HFF-Myc (cell line): ENCODE results near the gene ARFGAP3.

Experiments used
- DNase-seq: peaks from one replicate; pipeline ENCODE4 v3.0.0-alpha.2; 2011; ENCODE audit warnings: low read depth; ENCODE audit errors: extremely low read depth
- H3K4me3 ChIP-seq: replicated peaks from 2 replicates; pipeline ENCODE4 v1.5.1; 2011; ENCODE audit warnings: low read depth, mild to moderate bottlenecking, control low read depth, low read length
- TF ChIP-seq, protein P1 (sequence below): IDR thresholded peaks from 2 replicates; pipeline ENCODE4 v1.5.1; 2012; ENCODE audit warnings: mild to moderate bottlenecking, low read depth, low read length, control low read depth; ENCODE audit errors: missing control alignments

The ARFGAP3 gene

DNA sequence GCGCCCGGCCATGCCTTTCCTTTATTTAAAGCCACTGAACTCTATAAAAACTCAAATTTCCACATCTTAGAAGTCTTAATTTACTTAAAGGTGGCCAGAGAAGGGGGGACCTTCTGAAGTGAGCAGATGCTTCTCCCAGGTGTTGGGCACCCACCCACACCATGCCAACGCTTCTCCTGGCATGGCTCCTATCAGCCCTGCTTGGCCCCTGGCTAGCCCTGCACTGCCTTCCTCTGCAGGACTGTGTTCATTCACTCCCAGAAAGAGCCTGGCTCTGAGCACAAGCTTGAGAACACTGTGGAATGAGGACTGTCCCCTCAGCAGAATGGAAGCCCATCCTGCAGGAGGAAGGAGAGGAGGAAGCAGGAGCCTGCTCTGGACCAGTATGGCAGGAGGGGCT lies 34.6 kb upstream of the ARFGAP3 start:
- no peak for DNase-seq

DNA sequence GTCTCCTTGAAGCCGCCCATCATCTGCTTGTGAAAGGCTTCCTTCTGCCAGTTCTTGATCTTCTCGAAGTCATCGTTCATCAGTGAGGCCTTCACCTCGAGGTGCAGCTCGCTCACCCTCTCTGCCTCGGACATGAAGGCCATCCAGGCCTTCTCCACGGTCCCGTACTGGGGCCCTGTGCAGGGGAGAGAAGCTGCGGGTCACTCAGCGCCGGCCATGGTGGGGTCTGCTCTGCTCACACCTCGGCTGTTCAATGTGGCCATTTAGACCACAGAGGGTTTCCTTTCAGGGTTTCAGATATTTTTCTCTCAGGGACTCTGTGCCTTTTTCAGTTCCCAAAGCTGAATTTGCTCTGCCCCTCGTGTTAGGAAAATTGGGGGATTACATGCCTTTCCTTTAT lies 33.9 kb upstream of the ARFGAP3 start:
- no peak overlapping the region for H3K4me3 ChIP-seq
- no peak for DNase-seq
- TF ChIP-seq, protein P1, sequence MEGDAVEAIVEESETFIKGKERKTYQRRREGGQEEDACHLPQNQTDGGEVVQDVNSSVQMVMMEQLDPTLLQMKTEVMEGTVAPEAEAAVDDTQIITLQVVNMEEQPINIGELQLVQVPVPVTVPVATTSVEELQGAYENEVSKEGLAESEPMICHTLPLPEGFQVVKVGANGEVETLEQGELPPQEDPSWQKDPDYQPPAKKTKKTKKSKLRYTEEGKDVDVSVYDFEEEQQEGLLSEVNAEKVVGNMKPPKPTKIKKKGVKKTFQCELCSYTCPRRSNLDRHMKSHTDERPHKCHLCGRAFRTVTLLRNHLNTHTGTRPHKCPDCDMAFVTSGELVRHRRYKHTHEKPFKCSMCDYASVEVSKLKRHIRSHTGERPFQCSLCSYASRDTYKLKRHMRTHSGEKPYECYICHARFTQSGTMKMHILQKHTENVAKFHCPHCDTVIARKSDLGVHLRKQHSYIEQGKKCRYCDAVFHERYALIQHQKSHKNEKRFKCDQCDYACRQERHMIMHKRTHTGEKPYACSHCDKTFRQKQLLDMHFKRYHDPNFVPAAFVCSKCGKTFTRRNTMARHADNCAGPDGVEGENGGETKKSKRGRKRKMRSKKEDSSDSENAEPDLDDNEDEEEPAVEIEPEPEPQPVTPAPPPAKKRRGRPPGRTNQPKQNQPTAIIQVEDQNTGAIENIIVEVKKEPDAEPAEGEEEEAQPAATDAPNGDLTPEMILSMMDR: no peak

More for the DNA sequence above, 34.6 kb upstream of the ARFGAP3 start:
- TF ChIP-seq, protein P1: no peak
- H3K4me3 ChIP-seq: no peak overlapping the region

DNA sequence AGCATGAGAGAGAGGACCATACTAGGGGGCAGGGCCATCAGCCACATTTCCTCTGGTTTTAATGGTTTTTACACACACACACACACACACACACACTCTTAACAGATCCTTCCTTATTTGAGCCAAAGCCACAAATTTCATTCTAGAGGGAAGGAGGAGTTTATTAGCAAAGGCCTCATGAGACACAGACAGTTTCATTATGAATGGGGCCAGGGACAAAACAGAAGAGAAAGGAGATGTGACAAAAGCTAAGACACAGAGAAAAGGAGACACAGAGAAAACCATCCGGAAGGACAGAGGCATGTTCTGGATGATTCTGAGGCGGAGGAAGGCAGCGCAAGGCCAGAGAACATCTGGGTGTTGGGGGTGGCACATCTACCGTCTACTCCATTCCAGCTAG lies 32.2 kb upstream of the ARFGAP3 start:
- no peak overlapping the region for H3K4me3 ChIP-seq
- no peak for DNase-seq
- TF ChIP-seq, protein P1: no peak

DNA sequence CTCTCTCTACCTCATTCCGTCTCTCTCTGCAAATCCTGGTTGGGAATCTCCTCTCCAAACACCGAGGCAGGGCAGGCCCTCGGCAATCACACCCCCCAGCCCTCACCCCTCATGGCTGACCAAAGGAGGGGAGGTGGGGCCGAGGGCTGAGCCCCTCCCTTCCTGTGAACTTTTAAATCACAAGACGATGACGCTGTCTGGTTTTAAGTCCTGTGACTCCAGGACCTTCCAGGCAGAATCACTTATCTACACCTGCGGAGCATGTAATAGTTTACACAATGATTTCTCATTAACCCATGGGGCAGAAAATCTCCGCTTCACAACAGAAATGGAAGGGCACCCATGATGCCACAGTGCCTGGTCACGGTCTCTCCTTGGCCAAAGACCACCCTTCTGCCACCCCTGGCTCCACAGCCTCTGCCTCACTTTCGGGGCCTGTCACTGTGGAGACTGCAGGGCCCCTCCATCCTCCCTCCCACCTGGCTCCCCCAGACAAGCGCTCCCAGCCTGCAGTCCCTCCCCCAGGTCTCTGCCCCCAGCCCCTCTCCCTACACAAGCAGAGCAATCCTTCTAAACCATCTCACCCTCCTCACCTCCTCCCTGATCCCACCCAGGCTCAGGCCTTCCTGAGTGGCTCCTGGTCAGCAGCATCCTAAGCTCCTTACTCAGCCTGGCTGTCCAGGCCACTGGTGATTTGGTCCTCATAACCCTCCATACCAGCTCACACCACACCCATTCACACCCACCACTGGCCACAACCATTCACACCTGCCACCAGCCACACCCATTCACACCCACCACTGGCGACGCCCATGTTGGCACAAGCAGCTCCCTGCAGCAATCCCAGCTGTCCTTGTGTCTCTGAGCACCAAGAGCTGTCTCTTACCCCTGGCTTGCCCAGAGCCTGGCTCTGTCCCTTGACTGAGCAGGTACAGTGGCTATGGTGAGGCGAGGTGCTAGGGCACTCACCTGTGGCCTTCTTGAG lies 30.7 kb upstream of the ARFGAP3 start:
- TF ChIP-seq, protein P1: no peak
- no peak for DNase-seq
- H3K4me3 ChIP-seq: no peak overlapping the region

DNA sequence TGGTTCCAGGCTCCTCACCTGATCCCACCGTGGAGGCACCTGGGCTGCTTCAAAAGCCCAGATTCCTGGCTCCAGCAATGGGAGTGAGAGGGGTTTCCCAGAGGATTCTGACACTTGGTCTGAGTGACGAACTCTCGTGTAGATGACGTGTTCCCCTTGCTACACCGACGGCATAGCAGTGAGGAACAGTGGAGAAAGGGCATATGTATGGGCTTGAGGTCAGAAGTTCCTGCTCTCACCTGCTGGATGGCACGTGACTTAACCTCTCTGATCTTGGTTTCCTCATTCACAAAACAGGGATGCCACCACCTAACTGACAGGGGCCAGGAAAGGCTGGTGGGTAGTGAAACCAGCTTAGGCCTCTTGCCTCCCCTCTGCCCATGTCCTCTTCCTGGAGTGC lies 30.0 kb upstream of the ARFGAP3 start:
- TF ChIP-seq, protein P1: no peak
- DNase-seq: no peak
- H3K4me3 ChIP-seq: no peak overlapping the region

DNA sequence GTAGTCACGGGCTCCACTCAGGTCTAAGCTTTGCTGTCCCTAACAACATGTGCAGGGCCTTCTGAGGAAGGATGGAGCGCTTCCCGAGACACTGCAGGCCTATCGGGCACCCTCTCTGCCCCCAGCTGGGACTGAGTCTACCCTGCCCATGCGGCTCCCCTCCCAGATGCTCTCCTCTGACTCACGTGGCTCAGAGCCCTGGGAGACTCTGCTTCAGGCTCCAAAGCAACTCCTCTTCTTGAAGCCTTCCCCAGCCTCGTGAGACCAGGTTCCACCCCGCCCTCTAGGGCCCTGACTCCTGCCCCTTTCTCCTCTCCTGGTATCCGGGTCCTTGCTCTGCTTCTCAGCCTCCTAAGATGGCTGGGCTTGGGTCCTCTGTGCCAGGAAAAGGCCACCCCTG lies 28.4 kb upstream of the ARFGAP3 start:
- DNase-seq: no peak

More for the DNA sequence above, 28.4 kb upstream of the ARFGAP3 start:
- TF ChIP-seq, protein P1: no peak
- no peak overlapping the region for H3K4me3 ChIP-seq
